Ovary (tissue), 9 donors: Measurements from ENCODE around the gene TP53BP2. TPM values are rescaled to one million over a fixed set of nuclear protein-coding genes. Genes with fewer than 3 reads are reported as not detected.

Experiments used
- DNase-seq, 5 donors: peaks; one replicate each; pipeline ENCODE4 v3.0.0-alpha.2; 2019 to 2020
- H3K27ac ChIP-seq, 2 donors: fragments of 200-600 bp; one replicate each; pipeline versions ENCODE4 v1.5.1 to v1.8.0; 2019 to 2022
- H3K27me3 ChIP-seq: fragments of 200-600 bp; one replicate; pipeline ENCODE4 v1.8.0; 2022
- H3K36me3 ChIP-seq: fragments of 200-600 bp; sonication (generic); one replicate; pipeline ENCODE4 v1.5.1; 2019
- H3K4me1 ChIP-seq: one replicate; pipeline ENCODE4 v1.8.1; 2013; ENCODE audit warnings: mild to moderate bottlenecking, moderate library complexity; ENCODE audit not compliant: insufficient read depth
- H3K4me3 ChIP-seq: fragments of 200-600 bp; sonication (generic); one replicate; pipeline ENCODE4 v1.5.1; 2017
- H3K9me3 ChIP-seq, 2 donors: fragments of 200-600 bp in 1 of 2; sonication (generic) in 1 of 2; one replicate each; pipeline versions ENCODE4 v1.5.1 to v1.8.1; 2013 to 2019; ENCODE audit warnings: mild to moderate bottlenecking in 1 of 2, moderate library complexity in 1 of 2
- CTCF ChIP-seq, 3 donors: fragments of 450-650 bp in 2 of 3; fragments of 200-600 bp in 1 of 3; IDR thresholded peaks; one replicate each; pipeline versions ENCODE4 v1.5.1 to v1.8.0; 2016 to 2022; ENCODE audit warnings: antibody characterized with exemption in 3 of 3, mild to moderate bottlenecking in 1 of 3
- EP300 ChIP-seq: sonication (generic); formaldehyde crosslinking; IDR thresholded peaks from one replicate; pipeline ENCODE4 v1.6.1; 2017; ENCODE audit warnings: antibody characterized with exemption
- POLR2A ChIP-seq: fragments of 450-650 bp; IDR thresholded peaks from one replicate; pipeline ENCODE4 v1.6.1; 2017; ENCODE audit warnings: antibody characterized with exemption, mild to moderate bottlenecking, moderate library complexity
- WGBS, 3 donors: extraction: QIAGEN DNeasy Blood & Tissue Kit in 1 of 3; methylation state at CpG; one replicate each; pipeline versions ENCODE4 v1.1.5 to v1.1.7; 2013 to 2017; 5-methylcytosine and 5-hydroxymethylcytosine counted together
- intact Hi-C, 4 donors: fragments of 100-400 bp; cut with DNase I; formaldehyde crosslinking; loops; one replicate each; pipeline versions ENCODE4 v1.11.0 to v1.15.1; 2022 to 2023
- polyA plus RNA-seq, 2 donors: library from polyadenylated mRNA; stranded (reverse); fragments of 200-250 nt in 1 of 2; fragments of 350-450 nt in 1 of 2; fragmentation: Illumina TruSeq in 1 of 2; extraction: RNeasy Lipid Tissue Mini Kit (QIAGEN cat#74804) in 1 of 2; gene quantifications; one replicate each; pipeline ENCODE4 v1.2.3, GENCODE V29; 2013 to 2014
- total RNA-seq, 7 donors: library from RNA; depleted of rRNA in 2 of 7; stranded (reverse); fragments of >200 nt in 2 of 7; fragmentation: NEBNext Ultra II Directional in 3 of 7; extraction: Animal tissue kit (Norgen Biotek cat#: 25700) in 3 of 7; gene quantifications; one replicate each; pipeline versions ENCODE4 v1.1.0 to v1.2.4, GENCODE V29; 2016 to 2023
- donor health status: DM: no; HTN: no; CAD: no; lungs with moderate emphysema.
- donor health status: DM: no; HTN: no; CAD: no.
- donor health status: Bipolar disorder and iron deficiency.
- donor health status: DM: yes; HTN: yes; CAD: no.
- donor health status: DM: no; HTN: no; CAD: no.
- donor health status: DM: yes; HTN: yes; CAD: no.

The TP53BP2 gene
- total and polyA plus RNA-seq, 9 donors, result 12.4 to 43.6 (median 36.8) TPM

- 29 to 52% (median 35%) methylated on average over 4 of the region's 4 CpGs for WGBS, 3 donors
- no peak for TF ChIP-seq EP300
- TF ChIP-seq CTCF (IDR thresholded peaks at IDR 0.05), result no peak
- TF ChIP-seq POLR2A, result no peak
Observed at GRCh38 chr1:223775054-223775453, 70.7 kb downstream of the TP53BP2 start.

GRCh38 chr1:223774134-223774814, 71.5 kb downstream of the TP53BP2 start:
- 87 to 89% (median 89%) methylated on average over 6 of the region's 6 CpGs for WGBS, 3 donors
- Histone ChIP-seq H3K4me1 (peaks cover 10% of the 10 kb centered on the region), H3K27ac (no peak overlapping the region), H3K27me3 (no peaks in the 10 kb centered on the region), H3K36me3 (no peaks in the 10 kb centered on the region), H3K4me3 (no peak overlapping the region), H3K9me3 (no peaks in the 10 kb centered on the region)
- intact Hi-C loops, result no loop called here
- DNase-seq, result no peak
- TF ChIP-seq CTCF (IDR thresholded peaks at IDR 0.05) (no peak), EP300 (no peak), POLR2A (no peak)

More at GRCh38 chr1:223775054-223775453, 70.7 kb downstream of the TP53BP2 start:
- Histone ChIP-seq H3K27me3 (no peaks in the 10 kb centered on the region), H3K27ac (peak overlapping the region in 1 of 2 donors; percentile 5), H3K4me1 (peaks cover 10% of the 10 kb centered on the region), H3K9me3 (no peaks in the 10 kb centered on the region), H3K36me3 (no peaks in the 10 kb centered on the region), H3K4me3 (no peak overlapping the region)
- intact Hi-C loops, result no loop called here
- no peak for DNase-seq

GRCh38 chr1:223772771-223773160, 73.0 kb downstream of the TP53BP2 start:
- H3K4me1 ChIP-seq, result peaks cover 10% of the 10 kb centered on the region
- intact Hi-C loops, result no loop called here
- TF ChIP-seq EP300, result no peak
- TF ChIP-seq CTCF (IDR thresholded peaks at IDR 0.05), result no peak
- no peak for TF ChIP-seq POLR2A
- H3K9me3 ChIP-seq, result no peaks in the 10 kb centered on the region
- no peaks in the 10 kb centered on the region for H3K27me3 ChIP-seq
- DNase-seq, result no peak
- 76 to 86% (median 82%) methylated on average over 5 of the region's 5 CpGs for WGBS, 3 donors
- peak overlapping the region; percentile 5 to 81 for H3K27ac ChIP-seq
- H3K36me3 ChIP-seq, result no peaks in the 10 kb centered on the region
- no peak overlapping the region for H3K4me3 ChIP-seq

- intact Hi-C loops, result no loop called here
- Histone ChIP-seq H3K4me3 (no peak overlapping the region), H3K27ac (peak overlapping the region; percentile 81 to 89), H3K27me3 (no peaks in the 10 kb centered on the region), H3K9me3 (no peaks in the 10 kb centered on the region), H3K4me1 (peaks cover 10% of the 10 kb centered on the region), H3K36me3 (no peaks in the 10 kb centered on the region)
- WGBS, 3 donors, result 8 to 9% (median 8%) methylated on average over 16 of the region's 16 CpGs
- TF ChIP-seq CTCF (IDR thresholded peaks at IDR 0.05), result no peak
- no peak for TF ChIP-seq EP300
- TF ChIP-seq POLR2A, result no peak
- peak; percentile 69 to 82 (median 74) for DNase-seq
Observed at GRCh38 chr1:223771814-223772770, 73.7 kb downstream of the TP53BP2 start.
